SU-DHL-6 (cell line): ENCODE results near the gene ZNF281.

Experiments
- CTCF ChIP-seq: fragments of 200-600 bp; sonication (generic); IDR thresholded peaks from one replicate; pipeline ENCODE4 v1.5.1; 2017; ENCODE audit warnings: antibody characterized with exemption, mild to moderate bottlenecking, low read length, moderate library complexity; ENCODE audit not compliant: insufficient read depth, poor library complexity, severe bottlenecking
- EZH2phosphoT487 ChIP-seq: fragments of 200-600 bp; sonication (generic), shearing (Covaris generic); conservative IDR thresholded peaks from 2 replicates; pipeline ENCODE4 v1.6.1; 2018; ENCODE audit warnings: mild to moderate bottlenecking, antibody characterized with exemption, low read length, moderate library complexity, mixed read lengths

- TF ChIP-seq CTCF (no peak), EZH2phosphoT487 (no peak)
Measured at GRCh38 chr1:200379940-200380588, 29.8 kb downstream of the ZNF281 start.
